Ishikawa (cell line): ENCODE measurements around the gene HSFX1.

ENCODE experiments used
- CREB1 ChIP-seq: IDR thresholded peaks from 2 replicates; pipeline ENCODE4 v1.6.1; 2012; ENCODE audit warnings: low read depth
- EP300 ChIP-seq: IDR thresholded peaks from 2 replicates; pipeline ENCODE4 v1.6.1; 2012; ENCODE audit warnings: borderline replicate concordance
- FOXM1 ChIP-seq: IDR thresholded peaks from 2 replicates; pipeline ENCODE4 v1.6.1; 2012; ENCODE audit warnings: low read depth, borderline replicate concordance
- TAF1 ChIP-seq: IDR thresholded peaks from 2 replicates; pipeline ENCODE4 v1.6.1; 2012; ENCODE audit warnings: low read depth, mild to moderate bottlenecking
- YY1 ChIP-seq: IDR thresholded peaks from 2 replicates; pipeline ENCODE4 v1.6.1; 2012; ENCODE audit warnings: low read depth

- TF ChIP-seq TAF1 (no peak), YY1 (no peak), FOXM1 (no peak), CREB1 (no peak), EP300 (no peak)
Measured at GRCh38 chrX:149757206-149758067, 16.4 kb upstream of the HSFX1 start.
